ENCODE data around the gene PLS3. TPM values are rescaled to one million over a fixed set of nuclear protein-coding genes. Genes with fewer than 3 reads are reported as not detected.

The PLS3 gene, protein sequence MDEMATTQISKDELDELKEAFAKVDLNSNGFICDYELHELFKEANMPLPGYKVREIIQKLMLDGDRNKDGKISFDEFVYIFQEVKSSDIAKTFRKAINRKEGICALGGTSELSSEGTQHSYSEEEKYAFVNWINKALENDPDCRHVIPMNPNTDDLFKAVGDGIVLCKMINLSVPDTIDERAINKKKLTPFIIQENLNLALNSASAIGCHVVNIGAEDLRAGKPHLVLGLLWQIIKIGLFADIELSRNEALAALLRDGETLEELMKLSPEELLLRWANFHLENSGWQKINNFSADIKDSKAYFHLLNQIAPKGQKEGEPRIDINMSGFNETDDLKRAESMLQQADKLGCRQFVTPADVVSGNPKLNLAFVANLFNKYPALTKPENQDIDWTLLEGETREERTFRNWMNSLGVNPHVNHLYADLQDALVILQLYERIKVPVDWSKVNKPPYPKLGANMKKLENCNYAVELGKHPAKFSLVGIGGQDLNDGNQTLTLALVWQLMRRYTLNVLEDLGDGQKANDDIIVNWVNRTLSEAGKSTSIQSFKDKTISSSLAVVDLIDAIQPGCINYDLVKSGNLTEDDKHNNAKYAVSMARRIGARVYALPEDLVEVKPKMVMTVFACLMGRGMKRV
- 285 and 399 TPM in 2 replicates for total RNA-seq

GRCh38 chrX:115560978-115561604, at the start of gene PLS3:
Gene PLS3 (plus strand): TSS chrX:115561174. CDS start chrX:115610251, 49,077 bp downstream.
- no peak for DNase-seq (ENCODE audit: low read depth)

GRCh38 chrX:115518113-115518512, 42.9 kb upstream of the PLS3 start:
- DNase-seq (ENCODE audit: low read depth): no peak

- no peak for DNase-seq (ENCODE audit: low read depth)
These were observed 39.2 kb upstream of the PLS3 start for GRCh38 chrX:115521741-115522140.

DNA sequence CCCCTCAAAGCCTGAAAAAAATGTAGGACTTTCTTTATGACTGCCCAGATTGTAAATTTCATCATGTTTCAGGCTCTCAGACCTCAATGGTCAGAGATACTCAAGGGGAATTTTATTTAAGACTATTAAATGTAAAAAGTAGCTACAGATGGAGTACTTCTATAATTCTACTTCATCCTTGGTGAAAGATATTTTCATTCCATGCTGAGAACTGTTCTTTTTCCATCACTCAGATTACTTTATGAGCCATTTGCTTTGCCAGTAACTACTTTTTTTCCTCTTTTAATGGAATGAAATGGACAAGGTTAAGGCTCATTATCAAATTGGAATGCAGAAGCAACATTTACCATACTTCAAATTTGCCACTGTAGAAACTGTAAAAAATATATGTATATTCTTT, 38.0 kb upstream of the PLS3 start:
- no peak for DNase-seq (ENCODE audit: low read depth)

- no peak for DNase-seq (ENCODE audit: low read depth)
These were observed 35.5 kb upstream of the PLS3 start for GRCh38 chrX:115525486-115525885.

GRCh38 chrX:115531818-115532403, 29.1 kb upstream of the PLS3 start:
- DNase-seq (ENCODE audit: low read depth): peak; percentile 62

DNA sequence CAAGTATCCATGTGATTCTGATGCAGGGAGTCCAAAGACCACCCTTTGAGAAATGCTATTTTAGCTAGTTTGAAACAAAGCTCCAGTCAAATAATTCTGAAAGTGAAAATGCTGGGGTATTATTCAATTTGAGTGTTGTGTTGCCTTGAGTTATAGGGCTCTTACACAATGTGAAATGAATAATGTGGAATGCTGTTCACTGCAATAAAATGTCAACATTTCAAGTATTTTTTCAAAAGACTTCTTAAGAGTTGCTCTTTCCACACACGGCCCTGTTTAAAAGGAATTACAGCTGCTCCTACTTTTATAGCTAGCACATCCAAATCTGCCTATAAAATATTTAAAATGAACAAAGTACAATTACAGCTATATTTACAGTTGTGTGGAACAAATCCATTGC, 27.5 kb upstream of the PLS3 start:
- DNase-seq (ENCODE audit: low read depth): peak; percentile 36

- no peak for DNase-seq (ENCODE audit: low read depth)
These were observed 26.6 kb upstream of the PLS3 start for GRCh38 chrX:115534383-115534782.

DNA sequence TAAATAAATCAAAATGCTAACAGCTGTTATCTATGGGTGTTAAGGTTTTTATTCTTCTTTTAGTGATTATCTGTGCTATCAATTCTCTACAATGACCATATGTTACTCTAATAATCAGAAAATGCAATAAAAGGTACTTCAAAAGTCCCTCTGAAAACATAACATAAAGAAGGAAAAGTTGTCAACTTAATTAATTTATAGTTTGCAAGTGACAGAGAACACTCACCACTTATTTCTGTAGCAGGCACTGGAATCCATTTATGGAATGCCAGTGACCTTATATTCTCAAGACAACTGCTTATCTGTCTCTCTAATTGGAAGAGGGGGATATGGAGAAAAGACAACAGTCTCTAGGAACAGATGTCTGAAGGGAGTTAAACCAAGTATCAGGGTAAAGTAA, 25.6 kb upstream of the PLS3 start:
- DNase-seq (ENCODE audit: low read depth): no peak

- no peak for DNase-seq (ENCODE audit: low read depth)
These were observed 25.1 kb upstream of the PLS3 start for GRCh38 chrX:115535844-115536243.

DNA sequence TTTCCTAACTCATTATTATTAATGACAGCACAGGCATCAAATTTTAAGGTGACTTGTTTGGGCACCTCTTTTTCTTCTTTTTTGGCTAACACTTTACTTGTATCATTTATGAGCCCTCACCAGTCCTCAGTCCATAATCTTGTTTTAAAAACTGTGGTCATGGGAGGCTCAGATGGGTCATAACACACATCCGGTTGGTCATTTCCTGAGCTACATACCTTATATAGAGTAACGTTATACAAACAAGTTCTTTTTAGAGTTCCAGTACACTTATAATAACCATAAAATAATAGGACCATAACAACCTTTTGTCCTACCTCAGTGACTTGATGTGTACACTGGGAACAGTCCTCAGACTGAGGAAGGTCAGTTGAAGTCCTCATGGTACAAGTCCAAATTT, 21.1 kb upstream of the PLS3 start:
- DNase-seq (ENCODE audit: low read depth): no peak

DNA sequence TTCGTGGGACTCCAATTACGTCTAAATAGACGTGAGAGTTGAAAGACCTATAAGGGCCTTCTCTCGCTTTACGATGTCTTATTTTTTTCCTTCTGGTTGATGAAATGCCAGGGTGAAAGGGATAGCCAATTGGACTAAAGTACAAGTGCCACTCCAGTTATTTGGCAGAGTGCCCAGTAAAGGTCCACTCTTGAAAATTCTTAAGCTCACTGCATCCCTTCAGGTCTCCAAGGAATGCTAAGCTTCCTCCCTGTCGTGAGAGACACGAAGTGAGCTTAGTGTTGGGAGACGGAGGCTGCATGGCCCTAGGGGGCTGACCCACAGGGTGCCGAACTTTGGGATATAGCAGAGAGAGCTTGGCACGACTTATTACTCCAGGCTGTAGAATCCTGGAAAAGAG, 19.9 kb upstream of the PLS3 start:
- peak; percentile 31 for DNase-seq (ENCODE audit: low read depth)

DNA sequence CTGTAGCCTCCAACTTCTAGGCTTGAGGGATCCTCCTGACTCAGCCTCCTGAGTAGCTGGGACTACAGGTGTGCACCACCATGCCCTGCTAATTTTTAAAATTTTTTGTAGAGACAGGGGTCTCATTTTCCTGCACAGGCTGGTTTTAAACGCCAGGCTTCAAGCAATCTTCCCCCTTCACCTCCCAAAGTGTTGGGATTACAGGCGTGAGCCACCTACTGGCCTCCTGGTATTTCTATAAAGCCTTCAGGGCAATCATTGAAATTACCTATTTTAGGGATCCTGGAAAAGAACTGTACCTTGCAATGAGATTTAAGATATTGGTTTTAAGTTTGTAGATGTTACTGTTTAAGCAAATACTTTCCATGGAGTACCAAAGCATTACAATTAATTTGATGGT, 13.5 kb upstream of the PLS3 start:
- DNase-seq (ENCODE audit: low read depth): no peak

DNA sequence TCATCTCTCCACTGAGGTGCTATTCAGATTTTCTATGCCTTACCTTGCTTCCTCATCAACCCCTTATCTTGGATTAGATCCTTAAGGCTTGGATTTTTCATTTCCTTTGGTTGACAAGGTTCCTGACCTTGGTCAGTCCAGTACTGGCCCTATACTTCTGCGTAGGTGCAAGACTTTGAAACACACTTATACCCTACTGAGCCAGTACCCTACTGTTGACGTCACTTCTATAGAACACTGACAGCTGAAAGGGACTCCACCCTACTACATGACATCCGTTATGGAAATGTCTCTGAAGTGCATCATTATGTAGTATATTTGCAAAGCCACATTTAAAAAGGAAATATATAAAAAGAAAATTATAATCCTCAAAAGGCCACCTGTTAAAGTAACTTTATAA, 12.0 kb upstream of the PLS3 start:
- DNase-seq (ENCODE audit: low read depth): no peak

- no peak for DNase-seq (ENCODE audit: low read depth)
These were observed 7.8 kb upstream of the PLS3 start for GRCh38 chrX:115553171-115553570.

- DNase-seq (ENCODE audit: low read depth): peak; percentile 78
These were observed 1.3 kb upstream of the PLS3 start for GRCh38 chrX:115559672-115560071.

DNA sequence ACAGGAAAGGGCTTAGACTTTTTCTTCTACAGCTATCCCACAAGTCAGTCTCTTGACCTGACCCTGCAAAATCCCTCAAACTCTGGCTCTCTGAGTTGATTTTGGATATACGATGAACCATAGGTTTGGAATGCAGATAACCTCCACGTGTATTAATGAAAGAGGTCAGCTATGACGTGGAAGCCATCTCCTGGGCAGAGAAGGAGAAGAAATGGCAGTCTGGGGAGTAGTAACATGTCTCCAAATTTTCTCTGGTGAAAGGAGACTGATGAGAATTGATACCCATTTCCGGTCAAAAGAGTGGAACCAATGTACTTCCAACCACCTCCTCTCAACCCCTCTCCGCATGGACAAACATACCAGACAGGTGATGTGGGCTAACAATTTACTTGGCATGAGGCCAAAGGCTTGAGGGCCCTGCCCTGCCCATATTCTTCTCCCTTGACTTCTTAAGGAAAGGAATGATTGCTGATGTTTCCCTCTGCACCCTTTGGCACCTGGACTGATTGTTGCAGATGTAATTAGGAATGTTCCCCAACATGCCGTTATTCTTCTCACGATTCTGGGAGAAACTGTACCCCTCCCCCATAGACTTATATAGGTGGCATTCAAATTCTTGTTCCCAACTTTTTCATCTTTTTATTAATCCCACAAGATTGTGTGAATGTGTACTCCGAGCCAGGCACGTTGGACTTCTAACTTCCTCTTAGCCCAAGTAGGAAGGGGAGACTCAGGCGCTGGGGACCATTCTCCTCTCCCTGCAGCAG, 580 bp upstream of the PLS3 start:
- DNase-seq (ENCODE audit: low read depth): peak; percentile 83

GRCh38 chrX:115561605-115562479, 868 bp downstream of the PLS3 start:
- no peak for DNase-seq (ENCODE audit: low read depth)

GRCh38 chrX:115562480-115562847, 1.5 kb downstream of the PLS3 start:
- no peak for DNase-seq (ENCODE audit: low read depth)

DNA sequence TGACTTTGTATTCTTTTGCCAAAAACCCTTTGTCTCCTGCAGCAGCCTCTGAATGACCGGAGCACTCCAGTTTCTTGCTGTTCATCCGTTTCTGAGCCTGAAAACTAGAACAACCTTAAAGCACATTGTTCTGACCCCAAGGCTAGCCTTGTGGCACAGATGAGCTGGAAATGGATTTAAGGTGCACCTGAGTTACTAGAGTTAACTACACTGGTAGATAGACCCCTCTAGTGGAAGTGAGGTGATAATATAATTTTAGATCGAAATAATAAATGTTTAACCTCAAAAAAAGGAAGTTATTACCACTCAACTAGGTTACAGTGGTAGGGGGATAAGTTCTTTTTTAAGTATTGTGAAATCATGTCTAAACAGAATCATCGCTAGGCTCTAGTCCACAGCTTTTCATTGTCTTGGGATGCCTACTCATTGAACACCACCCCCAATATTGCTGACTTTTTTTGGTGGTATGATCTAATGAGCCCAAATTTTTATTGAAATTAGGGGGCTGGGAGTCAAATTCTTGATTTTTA, 2.7 kb downstream of the PLS3 start:
- no peak for DNase-seq (ENCODE audit: low read depth)

GRCh38 chrX:115564243-115564642, 3.3 kb downstream of the PLS3 start:
- no peak for DNase-seq (ENCODE audit: low read depth)
